GM12801 (cell line): ENCODE measurements around the gene ZMYND19.

Source experiments
- CTCF ChIP-seq: IDR thresholded peaks from one replicate; pipeline ENCODE4 v1.5.1; 2011; ENCODE audit warnings: control low read depth; ENCODE audit not compliant: insufficient read length; ENCODE audit errors: extremely low read depth

ZMYND19 gene

GRCh38 chr9:137589441-137590122 lies 730 bp downstream of the ZMYND19 start:
- TF ChIP-seq CTCF, result no peak

DNA sequence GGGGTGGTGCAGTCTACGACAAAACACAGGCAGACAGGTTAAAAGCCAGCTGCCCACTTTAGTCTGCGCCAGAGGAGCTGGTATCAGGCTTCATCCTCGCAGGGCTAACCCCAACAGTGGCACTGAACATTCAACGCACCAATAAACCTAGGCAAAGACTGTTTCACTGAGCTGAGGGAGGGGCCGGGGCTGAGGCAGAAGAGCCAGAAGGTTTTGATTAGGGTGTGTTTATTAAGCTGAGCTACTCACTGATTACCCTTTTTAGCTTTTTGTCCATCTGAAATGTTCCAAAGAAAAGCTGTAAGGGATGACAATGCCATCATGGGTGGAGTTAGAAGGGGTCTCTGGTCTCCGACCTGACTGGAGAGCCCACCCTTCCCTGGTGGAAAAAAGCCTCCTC lies 1.4 kb downstream of the ZMYND19 start:
- no peak for TF ChIP-seq CTCF

DNA sequence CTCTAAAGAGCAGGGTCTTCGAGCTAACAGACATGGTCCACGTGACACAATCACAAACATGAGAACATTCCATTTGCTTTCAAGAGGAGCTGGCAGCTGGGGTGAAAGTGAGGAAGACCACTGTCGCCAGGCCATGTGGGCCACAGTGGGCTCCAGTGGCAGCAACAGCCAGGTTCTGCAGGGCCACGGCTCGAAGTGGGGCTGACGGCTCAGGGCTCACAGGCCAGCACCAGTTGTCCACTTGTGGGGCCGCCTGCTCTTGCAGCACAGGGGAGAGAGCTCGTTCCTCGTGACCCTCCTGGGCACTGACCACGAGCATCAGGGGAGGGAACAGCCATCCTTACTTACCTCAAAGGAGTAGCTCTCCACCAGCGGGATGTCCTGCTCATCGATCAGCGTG lies 2.0 kb downstream of the ZMYND19 start:
- no peak for TF ChIP-seq CTCF

- no peak for TF ChIP-seq CTCF
These were observed 3.5 kb downstream of the ZMYND19 start for GRCh38 chr9:137586854-137587253.

GRCh38 chr9:137583957-137584356 lies 6.4 kb downstream of the ZMYND19 start:
- no peak for TF ChIP-seq CTCF

- no peak for TF ChIP-seq CTCF
These were observed 7.0 kb downstream of the ZMYND19 start for GRCh38 chr9:137583347-137583746.

GRCh38 chr9:137582286-137582860 lies 7.9 kb downstream of the ZMYND19 start:
- no peak for TF ChIP-seq CTCF
